Keratinocyte (primary cell): ENCODE data around the gene TLE1. TPM values are rescaled to one million over a fixed set of nuclear protein-coding genes. Genes with fewer than 3 reads are reported as not detected.

Source experiments
- DNase-seq: peaks from one replicate; pipeline ENCODE4 v3.0.0-alpha.2; 2011; ENCODE audit warnings: low read depth, missing footprints, low spot score
- FAIRE-seq: peaks from 2 replicates; lab custom pipeline; 2011; peaks lifted over from hg19 to GRCh38; lab: Jason Lieb, UNC
- H2AFZ ChIP-seq: 2 replicates; pipeline ENCODE4 v1.6.0; 2012; ENCODE audit warnings: low read length, control low read depth, inconsistent platforms; ENCODE audit not compliant: control insufficient read depth
- H3K27ac ChIP-seq: 2 replicates; pipeline ENCODE4 v1.5.1; 2011; ENCODE audit warnings: low read length; ENCODE audit not compliant: control insufficient read depth, insufficient read depth
- H3K27me3 ChIP-seq: 3 replicates; pipeline ENCODE4 v1.6.0; 2011; ENCODE audit warnings: low read length; ENCODE audit not compliant: control insufficient read depth, insufficient read depth; ENCODE audit errors: extremely low read depth
- H3K36me3 ChIP-seq, 2 experiments: 2 replicates in 1 of 2; 3 replicates in 1 of 2; pipeline ENCODE4 v1.5.1; 2011; ENCODE audit warnings: low read length in 2 of 2, mild to moderate bottlenecking in 1 of 2; ENCODE audit not compliant: control insufficient read depth in 2 of 2, insufficient read depth in 2 of 2; ENCODE audit errors: extremely low read depth in 1 of 2
- H3K4me1 ChIP-seq: 3 replicates; pipeline ENCODE4 v1.5.1; 2011; ENCODE audit warnings: low read length; ENCODE audit not compliant: control insufficient read depth, insufficient read depth; ENCODE audit errors: extremely low read depth
- H3K4me2 ChIP-seq: 3 replicates; pipeline ENCODE4 v1.6.0; 2011; ENCODE audit warnings: low read depth, low read length; ENCODE audit not compliant: control insufficient read depth, insufficient read depth; ENCODE audit errors: extremely low read depth
- H3K4me3 ChIP-seq, 3 experiments: fragments of 200-600 bp in 1 of 3; sonication (generic) in 1 of 3; 2 replicates in 2 of 3; 3 replicates in 1 of 3; pipeline ENCODE4 v1.5.1; 2011 to 2016; ENCODE audit warnings: low read length in 3 of 3, mild to moderate bottlenecking in 3 of 3, control low read depth in 2 of 3, inconsistent platforms in 1 of 3, low read depth in 1 of 3, mixed read lengths in 1 of 3, mixed run types in 1 of 3, moderate library complexity in 1 of 3; ENCODE audit not compliant: control insufficient read depth in 2 of 3, insufficient read depth in 2 of 3; ENCODE audit errors: extremely low read depth in 1 of 3
- H3K79me2 ChIP-seq: 2 replicates; pipeline ENCODE4 v1.6.0; 2012; ENCODE audit warnings: low read length; ENCODE audit not compliant: control insufficient read depth, insufficient read depth
- H3K9ac ChIP-seq: 3 replicates; pipeline ENCODE4 v1.6.0; 2011; ENCODE audit warnings: low read length; ENCODE audit not compliant: control insufficient read depth, insufficient read depth; ENCODE audit errors: extremely low read depth
- H3K9me1 ChIP-seq: 3 replicates; pipeline ENCODE4 v1.6.0; 2011; ENCODE audit warnings: low read length; ENCODE audit not compliant: control insufficient read depth, insufficient read depth; ENCODE audit errors: extremely low read depth
- H3K9me3 ChIP-seq: 2 replicates; pipeline ENCODE4 v1.5.1; 2012; ENCODE audit warnings: low read depth, low read length; ENCODE audit not compliant: control insufficient read depth
- H4K20me1 ChIP-seq: 3 replicates; pipeline ENCODE4 v1.6.0; 2011; ENCODE audit warnings: low read length; ENCODE audit not compliant: control insufficient read depth, insufficient read depth; ENCODE audit errors: extremely low read depth
- EZH2 ChIP-seq: IDR thresholded peaks from one replicate; pipeline ENCODE4 v1.6.1; 2012; ENCODE audit warnings: inconsistent platforms, mild to moderate bottlenecking, low read length, moderate library complexity
- dilution Hi-C: fragments of 300-500 bp; cut with MboI; formaldehyde crosslinking; loops from one replicate; pipeline ENCODE4 v1.7.0; 2020; ENCODE audit warnings: low sequenced_read_pairs; ENCODE audit not compliant: extremely low pct_ligation_motif_present
- polyA plus RNA-seq, 5 experiments: library from polyadenylated mRNA; depleted of rRNA in 3 of 5; stranded (reverse) in 3 of 5; stranded (forward) in 1 of 5; unstranded in 1 of 5; fragments of >200 nt; gene quantifications; 1 replicate in 1 of 5; 2 replicates in 3 of 5; 3 replicates in 1 of 5; pipeline versions ENCODE4 v1.2.1 to v1.2.3, GENCODE V29; 2011 to 2012; ENCODE audit warnings: missing spikeins in 2 of 5, low read depth in 1 of 5, low replicate concordance in 1 of 5
- TF ChIP-seq, protein P1 (sequence below), 3 experiments: IDR thresholded peaks in 1 of 3; conservative IDR thresholded peaks in 1 of 3; optimal IDR thresholded peaks in 1 of 3; 2 replicates in 2 of 3; 3 replicates in 1 of 3; pipeline versions ENCODE3 to v1.5.1; 2011; ENCODE audit warnings: low read length in 3 of 3, mild to moderate bottlenecking in 3 of 3, moderate library complexity in 2 of 3, control low read depth in 1 of 3, inconsistent platforms in 1 of 3; ENCODE audit not compliant: insufficient read depth in 2 of 3; ENCODE audit errors: extremely low read depth in 1 of 3

TLE1 gene
- polyA plus RNA-seq, 1 donor (not counting 4 experiments of a cell fraction or from before 2014, with no cell fraction given), result 29.6 TPM

DNA sequence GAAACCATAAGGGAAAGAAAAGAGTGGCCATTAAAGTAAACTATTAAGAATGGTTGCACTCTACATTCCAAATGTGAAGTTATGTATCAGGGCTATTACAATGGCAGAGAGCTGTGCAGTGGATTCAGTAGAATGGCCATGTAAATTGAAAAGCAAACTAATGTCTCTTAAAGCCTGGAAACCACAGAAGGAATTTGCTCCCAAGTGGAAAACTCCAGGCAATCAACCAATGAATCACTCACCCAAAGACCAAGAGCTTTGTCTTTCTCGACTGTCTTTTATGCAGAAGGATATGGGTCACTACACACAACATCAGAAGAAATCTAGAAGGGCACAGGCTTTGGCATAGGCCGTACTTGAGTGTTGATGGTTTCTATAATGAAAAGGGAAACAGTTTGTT, 114.9 kb downstream of the TLE1 start:
- Histone ChIP-seq H3K79me2 (no peaks in the 10 kb centered on the region), H3K4me3 (no peak overlapping the region), H4K20me1 (no peaks in the 10 kb centered on the region), H3K9me3 (no peaks in the 10 kb centered on the region), H3K9me1 (no peaks in the 10 kb centered on the region), H2AFZ (no peak overlapping the region), H3K4me2 (no peak overlapping the region), H3K4me1 (no peaks in the 10 kb centered on the region), H3K27me3 (no peaks in the 10 kb centered on the region), H3K27ac (no peak overlapping the region), H3K36me3 (no peaks in the 10 kb centered on the region), H3K9ac (no peak overlapping the region)
- FAIRE-seq (no peak), DNase-seq (no peak)
- TF ChIP-seq EZH2, result no peak
- dilution Hi-C loops, result no loop called here

- no peaks in the 10 kb centered on the region for H4K20me1 ChIP-seq
- H3K27me3 ChIP-seq, result no peaks in the 10 kb centered on the region
- no peak overlapping the region for H3K27ac ChIP-seq
- DNase-seq (no peak), FAIRE-seq (no peak)
- no peaks in the 10 kb centered on the region for H3K9me1 ChIP-seq
- no peaks in the 10 kb centered on the region for H3K79me2 ChIP-seq
- H3K9me3 ChIP-seq, result no peaks in the 10 kb centered on the region
- H3K9ac ChIP-seq, result no peak overlapping the region
- H2AFZ ChIP-seq, result no peak overlapping the region
- dilution Hi-C loops, result no loop called here
- no peaks in the 10 kb centered on the region for H3K4me1 ChIP-seq
- H3K36me3 ChIP-seq, result no peaks in the 10 kb centered on the region
- no peak for TF ChIP-seq EZH2
- TF ChIP-seq, protein P1, sequence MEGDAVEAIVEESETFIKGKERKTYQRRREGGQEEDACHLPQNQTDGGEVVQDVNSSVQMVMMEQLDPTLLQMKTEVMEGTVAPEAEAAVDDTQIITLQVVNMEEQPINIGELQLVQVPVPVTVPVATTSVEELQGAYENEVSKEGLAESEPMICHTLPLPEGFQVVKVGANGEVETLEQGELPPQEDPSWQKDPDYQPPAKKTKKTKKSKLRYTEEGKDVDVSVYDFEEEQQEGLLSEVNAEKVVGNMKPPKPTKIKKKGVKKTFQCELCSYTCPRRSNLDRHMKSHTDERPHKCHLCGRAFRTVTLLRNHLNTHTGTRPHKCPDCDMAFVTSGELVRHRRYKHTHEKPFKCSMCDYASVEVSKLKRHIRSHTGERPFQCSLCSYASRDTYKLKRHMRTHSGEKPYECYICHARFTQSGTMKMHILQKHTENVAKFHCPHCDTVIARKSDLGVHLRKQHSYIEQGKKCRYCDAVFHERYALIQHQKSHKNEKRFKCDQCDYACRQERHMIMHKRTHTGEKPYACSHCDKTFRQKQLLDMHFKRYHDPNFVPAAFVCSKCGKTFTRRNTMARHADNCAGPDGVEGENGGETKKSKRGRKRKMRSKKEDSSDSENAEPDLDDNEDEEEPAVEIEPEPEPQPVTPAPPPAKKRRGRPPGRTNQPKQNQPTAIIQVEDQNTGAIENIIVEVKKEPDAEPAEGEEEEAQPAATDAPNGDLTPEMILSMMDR (optimal IDR thresholded peaks at IDR 0.05 in 1 of 3, IDR thresholded peaks at IDR 0.05 in 1 of 3, conservative IDR thresholded peaks at IDR 0.05 in 1 of 3; ENCODE audit: extremely low read depth in 1 of 3, insufficient read depth in 2 of 3, low read length in 3 of 3), result no peak
- no peak overlapping the region for H3K4me3 ChIP-seq
- no peak overlapping the region for H3K4me2 ChIP-seq
Observed at GRCh38 chr9:81573415-81574321, 115.7 kb downstream of the TLE1 start.
